Activated B cell treated with CpG ODN at 0.5 μM for 24 hours (primary cell): ENCODE results near the gene LAT. TPM values are rescaled to one million over a fixed set of nuclear protein-coding genes. Genes with fewer than 3 reads are reported as not detected.

Experiments
- ATAC-seq: fragments of 200-7000 bp; cut with Tn5 transposase; one replicate; pipeline ENCODE4 v1.10.0; 2021; ENCODE audit warnings: low read depth, mild to moderate bottlenecking, moderate library complexity
- CTCF ChIA-PET: fragments of 350-600 bp; sonication (Branson Sonifier 250); formaldehyde crosslinking; loops from one replicate; lab custom pipeline; 2021; ENCODE audit warnings: antibody characterized with exemption; lab: Charles Lee
- POLR2A ChIA-PET: fragments of 350-600 bp; sonication (Branson Sonifier 250); formaldehyde crosslinking; loops from one replicate; lab custom pipeline; 2021; ENCODE audit warnings: antibody characterized with exemption; lab: Charles Lee
- DNase-seq: peaks from one replicate; pipeline ENCODE4 v3.0.0; 2022
- H3K27ac Mint-ChIP-seq: one replicate; pipeline ENCODE4 v1.8.0; 2020; ENCODE audit warnings: mixed read lengths
- H3K27me3 Mint-ChIP-seq: one replicate; pipeline ENCODE4 v1.8.0; 2021; ENCODE audit warnings: mixed read lengths
- H3K36me3 Mint-ChIP-seq: one replicate; pipeline ENCODE4 v1.8.0; 2021; ENCODE audit warnings: low read depth, mixed read lengths
- H3K4me1 Mint-ChIP-seq: one replicate; pipeline ENCODE4 v1.8.0; 2021; ENCODE audit warnings: mixed read lengths
- H3K4me3 Mint-ChIP-seq: one replicate; pipeline ENCODE4 v1.8.0; 2020; ENCODE audit warnings: mild to moderate bottlenecking, mixed read lengths
- H3K9me3 Mint-ChIP-seq: one replicate; pipeline ENCODE4 v1.8.0; 2020; ENCODE audit warnings: mixed read lengths
- CTCF ChIP-seq: fragments of 200-600 bp; IDR thresholded peaks from one replicate; pipeline ENCODE4 v1.8.0; 2022; ENCODE audit warnings: antibody characterized with exemption, mild to moderate bottlenecking
- intact Hi-C: fragments of 100-400 bp; cut with micrococcal nuclease; formaldehyde crosslinking; loops from one replicate; pipeline ENCODE4 v1.15.1; 2024
- total RNA-seq: library from RNA; stranded (reverse); gene quantifications from 2 replicates; pipeline ENCODE4 v1.2.3, GENCODE V29; 2022

LAT gene
- total RNA-seq, 1 donor from 2014 or later: 6.2 TPM

GRCh38 chr16:29023279-29024277 lies 38.7 kb downstream of the LAT start:
- CTCF ChIA-PET: no interaction called here

DNA sequence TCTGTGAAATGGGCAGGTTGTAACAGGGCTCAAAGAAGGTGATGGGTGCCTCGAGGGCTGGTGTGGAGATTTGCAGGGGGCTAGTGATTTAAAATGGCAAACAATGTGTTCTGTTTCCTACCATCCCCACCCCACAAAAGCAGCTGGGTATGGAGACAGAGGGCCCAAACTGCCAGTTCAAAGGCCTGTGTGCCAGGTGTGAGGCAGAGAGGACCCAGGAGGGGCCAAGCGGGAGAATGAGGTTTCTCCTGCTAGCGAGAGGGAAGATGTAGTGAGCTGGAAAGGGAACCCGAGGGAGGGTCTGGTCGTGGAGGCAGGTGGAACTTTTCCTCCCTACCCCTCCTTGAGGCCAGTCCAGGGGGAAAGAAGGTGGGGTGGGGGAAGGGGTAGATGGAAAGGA lies 39.4 kb downstream of the LAT start:
- H3K9me3 Mint-ChIP-seq: no peaks in the 10 kb centered on the region
- H3K4me1 Mint-ChIP-seq: peaks cover 2% of the 10 kb centered on the region
- no peak for TF ChIP-seq CTCF
- peaks cover 19% of the 10 kb centered on the region for H3K27me3 Mint-ChIP-seq
- no peaks in the 10 kb centered on the region for H3K36me3 Mint-ChIP-seq
- POLR2A ChIA-PET: no interaction called here
- DNase-seq: no peak
- CTCF ChIA-PET: no interaction called here
- H3K27ac Mint-ChIP-seq: no peak overlapping the region
- ATAC-seq: no peak
- no peak overlapping the region for H3K4me3 Mint-ChIP-seq
- intact Hi-C loops: no loop called here

More at GRCh38 chr16:29023279-29024277, 38.7 kb downstream of the LAT start:
- Mint-ChIP-seq H3K27me3 (peaks cover 19% of the 10 kb centered on the region), H3K27ac (no peak overlapping the region), H3K36me3 (no peaks in the 10 kb centered on the region), H3K4me1 (no peaks in the 10 kb centered on the region), H3K9me3 (no peaks in the 10 kb centered on the region), H3K4me3 (no peak overlapping the region)
- DNase-seq: no peak
- no peak for TF ChIP-seq CTCF
- no peak for ATAC-seq
- intact Hi-C loops: no loop called here
- POLR2A ChIA-PET: no interaction called here

GRCh38 chr16:29025218-29025617 lies 40.4 kb downstream of the LAT start:
- TF ChIP-seq CTCF: no peak
- CTCF ChIA-PET: no interaction called here
- Mint-ChIP-seq H3K4me3 (no peak overlapping the region), H3K36me3 (no peaks in the 10 kb centered on the region), H3K4me1 (peaks cover 2% of the 10 kb centered on the region), H3K27me3 (peaks cover 19% of the 10 kb centered on the region), H3K9me3 (no peaks in the 10 kb centered on the region), H3K27ac (no peak overlapping the region)
- no peak for DNase-seq
- intact Hi-C loops: no loop called here
- no peak for ATAC-seq
- POLR2A ChIA-PET: no interaction called here

- CTCF ChIA-PET: no interaction called here
- no peak overlapping the region for H3K4me3 Mint-ChIP-seq
- H3K36me3 Mint-ChIP-seq: no peaks in the 10 kb centered on the region
- intact Hi-C loops: no loop called here
- H3K27ac Mint-ChIP-seq: no peak overlapping the region
- POLR2A ChIA-PET: no interaction called here
- H3K9me3 Mint-ChIP-seq: no peaks in the 10 kb centered on the region
- H3K27me3 Mint-ChIP-seq: peaks cover 19% of the 10 kb centered on the region
- TF ChIP-seq CTCF: no peak
- peaks cover 2% of the 10 kb centered on the region for H3K4me1 Mint-ChIP-seq
- ATAC-seq (no peak), DNase-seq (no peak)
Observed at GRCh38 chr16:29025735-29026134, 40.9 kb downstream of the LAT start.

- ATAC-seq (no peak), DNase-seq (no peak)
- Mint-ChIP-seq H3K4me3 (no peak overlapping the region), H3K9me3 (no peaks in the 10 kb centered on the region), H3K27me3 (peaks cover 18% of the 10 kb centered on the region), H3K36me3 (no peaks in the 10 kb centered on the region), H3K27ac (no peak overlapping the region), H3K4me1 (peaks cover 4% of the 10 kb centered on the region)
- ChIA-PET POLR2A (no interaction called here), CTCF (no interaction called here)
- intact Hi-C loops: no loop called here
- no peak for TF ChIP-seq CTCF
Observed at GRCh38 chr16:29028457-29029167, 43.8 kb downstream of the LAT start.
